ENCODE measurements around the gene ZNF79.

ZNF79 gene

DNA sequence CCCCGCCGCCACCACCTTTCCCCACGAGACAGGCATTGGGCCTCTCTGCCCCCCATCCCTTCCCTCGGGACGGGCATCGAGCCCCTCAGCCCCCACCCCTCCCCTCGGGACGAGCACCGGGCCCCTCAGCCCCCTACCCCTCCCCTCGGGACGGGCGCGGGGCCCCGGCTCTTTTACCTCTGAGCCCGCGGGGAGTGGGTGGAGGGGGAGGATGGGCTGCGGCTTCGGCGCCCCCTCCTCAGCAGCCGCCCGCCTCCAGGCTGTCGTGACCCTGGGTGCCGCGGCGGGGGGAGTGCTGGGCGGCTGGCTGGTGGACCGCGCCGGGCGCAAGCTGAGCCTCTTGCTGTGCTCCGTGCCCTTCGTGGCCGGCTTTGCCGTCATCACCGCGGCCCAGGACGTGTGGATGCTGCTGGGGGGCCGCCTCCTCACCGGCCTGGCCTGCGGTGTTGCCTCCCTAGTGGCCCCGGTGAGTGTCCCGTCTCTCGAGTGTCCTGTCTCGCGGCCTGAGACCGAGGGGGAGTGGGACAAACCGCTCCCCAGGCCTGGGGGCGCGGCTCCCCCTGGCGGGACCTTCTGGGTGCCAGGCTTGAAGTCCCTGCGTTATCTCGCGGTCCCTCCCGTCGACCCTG, 26.4 kb upstream of the ZNF79 start:
- in situ Hi-C loops (cut with HindIII; ENCODE audit: low sequenced_read_pairs): no loop called here

DNA sequence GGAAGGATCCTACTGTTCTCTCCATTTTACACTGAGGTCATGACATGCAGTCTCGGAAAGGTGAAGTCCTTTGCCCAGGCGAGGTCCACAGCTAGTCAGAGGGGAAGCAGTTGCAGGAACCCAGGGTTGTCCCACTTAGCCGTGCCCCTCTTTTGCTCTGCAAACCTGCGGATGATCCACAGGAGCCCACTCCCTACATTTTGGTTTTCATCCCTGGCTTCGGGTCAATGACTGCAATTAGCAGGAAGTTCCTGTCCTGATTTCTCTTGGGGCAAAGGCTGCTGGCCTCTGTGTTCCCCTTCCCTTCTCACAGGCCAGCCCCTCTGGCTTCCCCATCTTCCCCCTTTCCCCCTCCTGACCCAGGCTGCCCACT, 25.9 kb upstream of the ZNF79 start:
- in situ Hi-C loops (cut with HindIII; ENCODE audit: low sequenced_read_pairs): no loop called here

DNA sequence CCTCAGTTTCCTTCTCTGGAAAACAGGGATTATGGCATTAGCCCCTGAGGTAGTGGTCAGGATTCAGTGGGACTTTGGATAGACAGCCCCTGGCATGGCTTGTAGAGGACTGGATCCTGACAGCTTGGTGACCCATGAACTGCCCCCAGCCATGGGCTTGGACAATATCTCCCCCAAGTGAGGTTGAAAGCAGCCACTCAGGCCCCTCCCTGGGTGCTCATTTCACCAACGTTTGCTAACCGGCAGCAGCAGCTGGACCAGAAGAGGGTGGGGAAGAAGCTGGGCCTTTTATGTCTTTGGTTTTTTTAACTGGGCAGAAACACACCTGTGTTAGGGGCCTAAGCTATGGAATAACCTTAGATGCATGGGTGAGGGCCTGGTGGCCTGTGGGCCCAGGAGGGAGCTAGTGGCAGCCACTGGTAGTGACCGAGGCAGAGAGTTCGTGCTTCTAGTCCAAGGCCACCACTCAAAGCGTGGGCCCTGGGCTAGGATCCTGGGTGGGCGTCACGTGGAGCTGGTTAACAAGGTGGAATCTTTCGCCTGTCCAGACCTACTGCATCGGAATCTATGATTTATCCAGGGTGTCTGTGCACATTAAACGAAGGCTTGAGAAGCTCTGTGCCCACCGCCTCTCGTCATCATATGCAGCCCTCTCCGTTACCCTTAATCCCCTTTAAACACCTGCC, 25.3 kb upstream of the ZNF79 start:
- in situ Hi-C loops (cut with HindIII; ENCODE audit: low sequenced_read_pairs): no loop called here

DNA sequence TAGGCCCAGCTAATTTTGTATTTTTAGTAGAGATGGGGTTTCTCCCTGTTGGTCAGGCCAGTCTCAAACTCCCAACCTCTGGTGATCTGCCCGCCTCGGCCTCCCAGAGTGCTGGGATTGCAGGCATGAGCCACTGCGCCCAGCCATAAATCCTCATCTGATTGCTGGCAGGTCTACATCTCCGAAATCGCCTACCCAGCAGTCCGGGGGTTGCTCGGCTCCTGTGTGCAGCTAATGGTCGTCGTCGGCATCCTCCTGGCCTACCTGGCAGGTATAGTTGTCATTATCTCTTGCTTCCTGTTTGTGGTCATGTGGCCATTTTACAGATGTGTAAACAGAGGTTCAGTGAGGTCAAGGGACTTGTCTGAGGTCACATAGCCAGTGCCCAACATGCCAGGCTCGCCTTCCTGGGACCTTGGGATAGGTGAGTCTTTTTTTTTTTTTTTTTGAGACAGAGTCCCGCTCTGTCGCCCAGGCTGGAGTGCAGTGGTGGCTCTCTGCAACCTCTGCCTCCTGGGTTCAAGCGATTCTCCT, 24.4 kb upstream of the ZNF79 start:
- in situ Hi-C loops (cut with HindIII; ENCODE audit: low sequenced_read_pairs): no loop called here

DNA sequence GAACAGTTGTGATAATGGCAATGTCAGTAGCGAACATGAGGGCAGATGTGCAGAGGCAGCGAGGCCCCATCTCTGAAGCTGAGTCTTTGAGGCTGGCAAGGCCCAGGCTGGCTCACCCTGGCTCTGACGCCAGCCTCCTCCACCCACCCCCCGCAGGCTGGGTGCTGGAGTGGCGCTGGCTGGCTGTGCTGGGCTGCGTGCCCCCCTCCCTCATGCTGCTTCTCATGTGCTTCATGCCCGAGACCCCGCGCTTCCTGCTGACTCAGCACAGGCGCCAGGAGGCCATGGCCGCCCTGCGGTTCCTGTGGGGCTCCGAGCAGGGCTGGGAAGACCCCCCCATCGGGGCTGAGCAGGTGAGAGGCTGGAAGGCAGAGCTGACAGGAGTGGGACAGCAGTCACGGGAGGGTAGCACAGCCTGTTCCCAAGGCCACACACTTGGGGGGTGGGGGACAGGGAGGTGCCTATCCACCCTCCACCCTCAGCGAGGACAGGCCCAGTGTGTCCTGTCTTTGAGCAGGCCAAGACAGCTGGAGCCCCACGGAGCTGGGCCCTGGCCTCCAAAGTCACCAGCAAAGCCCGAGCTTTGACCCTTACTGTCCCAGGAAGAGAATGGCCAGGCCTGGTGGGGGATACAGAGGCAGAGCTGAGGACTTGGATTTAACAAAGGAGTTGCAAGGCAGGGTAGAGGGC, 21.6 kb upstream of the ZNF79 start:
- in situ Hi-C loops (cut with HindIII; ENCODE audit: low sequenced_read_pairs): no loop called here

DNA sequence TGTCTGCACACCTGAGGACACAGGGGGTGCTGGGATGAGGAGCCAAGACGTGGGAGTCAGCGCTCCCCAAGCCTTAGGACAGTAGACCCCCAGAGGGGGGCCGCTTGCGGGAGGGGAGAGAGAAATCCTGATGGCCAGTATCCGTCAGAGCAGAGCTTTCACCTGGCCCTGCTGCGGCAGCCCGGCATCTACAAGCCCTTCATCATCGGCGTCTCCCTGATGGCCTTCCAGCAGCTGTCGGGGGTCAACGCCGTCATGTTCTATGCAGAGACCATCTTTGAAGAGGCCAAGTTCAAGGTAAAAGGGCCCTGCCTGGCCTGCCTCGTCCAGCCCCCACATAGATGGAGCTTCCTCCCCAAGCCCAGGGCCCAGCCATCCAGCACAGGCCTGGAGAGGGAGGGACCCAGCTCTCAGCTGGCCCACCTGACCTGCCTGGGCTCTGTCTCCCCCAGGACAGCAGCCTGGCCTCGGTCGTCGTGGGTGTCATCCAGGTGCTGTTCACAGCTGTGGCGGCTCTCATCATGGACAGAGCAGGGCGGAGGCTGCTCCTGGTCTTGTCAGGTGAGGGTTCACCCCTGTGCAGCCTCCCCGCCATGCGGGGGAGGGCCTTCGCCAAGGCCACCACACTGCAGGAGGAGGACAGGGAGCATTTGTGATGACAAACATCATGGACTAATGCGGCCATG, 20.5 kb upstream of the ZNF79 start:
- in situ Hi-C loops (cut with HindIII; ENCODE audit: low sequenced_read_pairs): no loop called here

DNA sequence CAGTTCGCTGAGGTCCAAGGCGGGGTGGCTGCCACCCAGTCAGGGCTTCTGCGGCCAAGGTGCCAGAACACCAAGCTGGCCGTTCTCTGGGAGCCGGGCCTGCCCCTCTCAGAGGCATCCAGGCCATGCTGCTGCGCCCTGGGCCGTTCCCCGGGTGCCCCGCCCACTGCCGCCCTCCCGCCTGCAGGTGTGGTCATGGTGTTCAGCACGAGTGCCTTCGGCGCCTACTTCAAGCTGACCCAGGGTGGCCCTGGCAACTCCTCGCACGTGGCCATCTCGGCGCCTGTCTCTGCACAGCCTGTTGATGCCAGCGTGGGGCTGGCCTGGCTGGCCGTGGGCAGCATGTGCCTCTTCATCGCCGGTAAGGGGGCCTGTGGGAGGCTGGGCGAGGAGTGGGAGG, 19.6 kb upstream of the ZNF79 start:
- in situ Hi-C loops (cut with HindIII; ENCODE audit: low sequenced_read_pairs): loop anchor here (5.0 kb wide), 1 partner anchor 172 kb away; no protein-coding TSS in a partner anchor

DNA sequence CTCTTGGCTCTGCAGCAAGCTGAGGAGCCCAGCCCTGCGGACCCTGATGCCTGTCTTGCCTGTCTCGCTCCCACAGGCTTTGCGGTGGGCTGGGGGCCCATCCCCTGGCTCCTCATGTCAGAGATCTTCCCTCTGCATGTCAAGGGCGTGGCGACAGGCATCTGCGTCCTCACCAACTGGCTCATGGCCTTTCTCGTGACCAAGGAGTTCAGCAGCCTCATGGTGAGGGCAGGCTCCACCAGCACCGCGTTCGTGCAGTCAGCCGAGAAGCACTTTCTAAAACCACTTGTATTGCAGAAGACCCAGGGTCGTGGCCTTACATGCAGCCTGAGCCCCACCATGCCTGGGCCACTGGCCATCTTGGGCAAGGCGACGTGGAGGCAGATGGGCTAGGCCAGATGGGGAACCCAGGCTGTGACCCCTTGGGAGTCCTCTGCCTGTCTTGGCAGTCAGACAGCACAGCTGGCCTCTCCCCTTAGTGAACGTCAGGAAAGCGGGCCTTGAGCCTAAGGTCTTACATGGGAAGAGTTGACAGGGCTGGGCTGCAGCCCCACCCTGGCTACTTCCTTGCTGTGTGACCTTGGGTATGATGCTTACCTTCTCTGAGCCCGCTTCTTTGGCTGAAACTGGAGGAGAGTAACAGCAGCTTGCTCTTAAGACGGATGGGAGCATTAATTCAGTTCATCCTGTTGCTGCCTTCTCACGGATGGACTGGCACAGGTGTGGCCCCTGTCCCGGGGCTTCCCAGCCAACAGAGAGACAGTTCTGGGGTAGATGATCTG, 18.6 kb upstream of the ZNF79 start:
- in situ Hi-C loops (cut with HindIII; ENCODE audit: low sequenced_read_pairs): loop anchor here (5.0 kb wide), 1 partner anchor 173 kb away; no protein-coding TSS in a partner anchor

DNA sequence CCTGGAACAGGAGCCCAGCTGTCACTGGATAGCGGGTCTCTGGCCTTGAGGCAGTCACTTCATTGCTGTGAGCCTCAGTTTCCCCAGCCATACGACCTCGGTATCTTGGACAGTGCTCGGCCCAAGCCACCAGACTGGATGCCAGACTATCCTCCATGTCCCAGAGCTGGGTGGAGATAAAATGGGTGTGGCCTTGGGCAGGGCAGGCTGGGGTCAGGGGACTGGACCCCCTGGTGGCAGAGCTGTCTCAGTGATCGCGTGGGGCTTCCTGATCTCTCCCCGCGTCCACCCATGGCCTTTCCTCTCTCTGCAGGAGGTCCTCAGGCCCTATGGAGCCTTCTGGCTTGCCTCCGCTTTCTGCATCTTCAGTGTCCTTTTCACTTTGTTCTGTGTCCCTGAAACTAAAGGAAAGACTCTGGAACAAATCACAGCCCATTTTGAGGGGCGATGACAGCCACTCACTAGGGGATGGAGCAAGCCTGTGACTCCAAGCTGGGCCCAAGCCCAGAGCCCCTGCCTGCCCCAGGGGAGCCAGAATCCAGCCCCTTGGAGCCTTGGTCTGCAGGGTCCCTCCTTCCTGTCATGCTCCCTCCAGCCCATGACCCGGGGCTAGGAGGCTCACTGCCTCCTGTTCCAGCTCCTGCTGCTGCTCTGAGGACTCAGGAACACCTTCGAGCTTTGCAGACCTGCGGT, 17.2 kb upstream of the ZNF79 start:
- in situ Hi-C loops (cut with HindIII; ENCODE audit: low sequenced_read_pairs): loop anchor here (5.0 kb wide), 1 partner anchor 175 kb away; no protein-coding TSS in a partner anchor

DNA sequence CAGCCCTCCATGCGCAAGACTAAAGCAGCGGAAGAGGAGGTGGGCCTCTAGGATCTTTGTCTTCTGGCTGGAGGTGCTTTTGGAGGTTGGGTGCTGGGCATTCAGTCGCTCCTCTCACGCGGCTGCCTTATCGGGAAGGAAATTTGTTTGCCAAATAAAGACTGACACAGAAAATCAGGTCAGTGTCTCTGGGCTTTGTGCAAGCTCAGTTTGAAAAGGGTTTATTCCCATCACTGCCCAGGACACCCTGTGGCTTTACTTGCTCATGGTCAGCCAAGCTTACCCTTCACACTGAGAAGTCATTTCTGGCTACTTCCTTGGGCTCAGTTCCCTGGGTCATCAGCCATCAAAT, 16.7 kb upstream of the ZNF79 start:
- in situ Hi-C loops (cut with HindIII; ENCODE audit: low sequenced_read_pairs): loop anchor here (5.0 kb wide), 1 partner anchor 175 kb away; no protein-coding TSS in a partner anchor

DNA sequence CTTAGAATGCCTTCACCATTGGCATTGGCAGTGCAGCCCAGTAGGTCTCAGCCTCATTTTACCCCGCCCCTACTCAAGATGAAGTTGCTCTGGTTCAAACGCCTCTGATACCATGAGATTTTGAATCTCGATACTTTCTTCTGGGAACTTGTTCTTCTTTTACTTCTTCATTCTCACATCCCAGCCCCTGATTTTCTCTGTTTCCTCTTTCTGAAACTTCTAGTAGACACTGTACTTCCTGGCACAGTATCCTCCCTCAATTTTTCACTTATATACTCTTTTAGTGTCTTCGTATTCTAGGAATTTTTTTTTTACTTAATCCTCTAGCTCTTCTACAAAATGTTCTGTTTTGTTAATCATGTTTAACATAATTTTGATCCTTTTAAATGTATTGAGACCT, 13.1 kb upstream of the ZNF79 start:
- in situ Hi-C loops (cut with HindIII; ENCODE audit: low sequenced_read_pairs): no loop called here

DNA sequence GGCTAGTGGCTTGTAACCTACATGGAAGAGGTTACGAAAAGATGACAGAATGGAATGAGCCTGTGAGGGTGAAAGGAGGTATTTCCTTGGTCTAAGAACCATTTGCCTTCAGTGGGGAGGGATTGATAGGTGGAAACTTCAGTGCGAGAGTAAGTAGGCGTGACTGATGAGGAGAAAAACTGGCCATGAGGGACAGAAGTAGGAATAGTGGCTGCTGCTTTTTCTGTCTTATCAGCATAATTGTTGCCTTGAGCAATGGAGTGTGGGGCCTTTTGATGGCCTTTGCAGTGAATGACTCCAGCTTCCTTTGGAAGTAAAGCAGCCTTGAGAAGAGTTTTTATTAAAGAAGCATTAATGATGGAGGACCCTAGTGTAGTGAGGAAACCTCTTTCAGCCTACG, 9.0 kb upstream of the ZNF79 start:
- in situ Hi-C loops (cut with HindIII; ENCODE audit: low sequenced_read_pairs): no loop called here

DNA sequence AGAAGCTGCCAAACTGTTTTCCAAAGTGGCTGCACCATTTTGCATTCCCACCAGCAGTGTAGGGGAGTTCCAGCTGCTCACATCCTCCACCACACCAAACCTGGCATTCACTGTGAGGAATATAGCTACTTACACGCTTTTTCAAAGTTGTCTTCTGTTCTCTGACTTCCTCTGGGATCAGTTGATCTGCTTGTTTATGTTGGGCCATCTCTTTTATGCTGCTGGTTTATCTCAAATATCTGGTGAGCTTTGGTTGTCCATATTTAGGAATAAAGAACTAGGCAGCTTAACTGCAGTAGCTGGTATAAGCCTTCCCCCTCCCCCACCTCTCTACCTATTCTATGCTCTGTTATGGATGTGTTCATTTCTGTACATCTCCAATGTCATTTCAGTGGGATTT, 8.5 kb upstream of the ZNF79 start:
- in situ Hi-C loops (cut with HindIII; ENCODE audit: low sequenced_read_pairs): no loop called here

DNA sequence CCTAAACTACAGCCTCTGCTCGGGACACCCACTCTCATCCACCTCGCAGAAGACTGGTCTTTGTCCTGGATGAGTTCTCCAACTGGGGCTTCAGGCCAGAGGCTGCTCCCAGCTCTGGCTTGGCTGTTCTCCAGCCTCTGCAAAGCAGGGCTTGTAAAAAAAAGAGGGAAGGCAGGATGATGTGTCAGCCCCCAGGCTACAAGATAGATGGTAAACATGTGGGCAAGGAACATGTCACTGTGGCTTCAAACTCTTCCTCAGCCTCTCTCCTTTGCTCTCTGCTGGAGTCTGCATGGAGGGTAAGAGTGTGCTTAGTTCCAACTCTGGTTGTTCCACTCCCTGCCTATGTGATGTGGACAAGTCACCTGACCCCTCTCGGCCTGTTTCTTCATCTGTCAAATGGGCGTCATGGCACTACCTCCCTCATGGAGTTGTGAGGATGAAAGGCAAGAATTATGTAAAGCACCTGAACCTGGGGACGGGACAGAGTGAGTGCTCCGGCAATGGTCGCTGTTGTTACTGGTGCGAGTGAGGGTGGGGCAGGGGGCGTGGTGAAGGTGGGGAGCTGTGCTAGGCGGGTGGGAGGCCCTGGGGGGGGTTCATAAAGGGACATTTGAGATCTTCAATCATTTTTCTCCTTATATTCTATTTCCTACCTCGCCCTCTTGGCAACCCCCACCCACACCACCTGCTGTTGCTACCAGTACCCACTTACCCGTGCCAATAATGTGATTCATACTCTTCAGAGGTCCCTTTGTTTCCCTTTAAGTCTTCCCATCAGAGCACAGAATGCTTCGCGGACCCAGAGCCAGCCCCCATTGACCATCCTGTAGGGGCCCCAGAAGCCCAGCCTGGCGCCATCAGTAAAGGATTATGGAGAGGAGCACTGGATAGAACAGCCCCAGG, 6.8 kb upstream of the ZNF79 start:
- in situ Hi-C loops (cut with HindIII; ENCODE audit: low sequenced_read_pairs): no loop called here

DNA sequence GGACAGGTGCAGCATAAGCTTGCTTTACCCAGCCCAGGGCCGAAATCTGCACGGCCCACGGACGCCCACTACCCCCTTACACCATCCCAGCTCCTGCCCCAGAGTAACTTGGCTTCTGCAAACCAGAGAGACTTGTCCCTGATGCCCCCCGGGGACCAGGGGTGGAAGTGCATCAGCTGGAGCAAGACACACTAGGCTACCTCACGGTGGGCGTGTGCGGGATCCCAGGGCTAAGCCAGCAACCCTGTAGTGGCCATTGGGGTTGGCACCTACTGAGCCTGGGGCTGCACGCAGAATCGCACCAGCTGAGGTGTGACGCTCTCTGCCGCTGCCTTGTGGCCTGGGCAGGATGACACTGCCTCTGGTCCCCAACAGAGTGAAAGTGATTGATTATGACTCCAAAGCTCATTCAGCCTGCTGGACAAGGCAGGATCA, 6.1 kb upstream of the ZNF79 start:
- in situ Hi-C loops (cut with HindIII; ENCODE audit: low sequenced_read_pairs): no loop called here

DNA sequence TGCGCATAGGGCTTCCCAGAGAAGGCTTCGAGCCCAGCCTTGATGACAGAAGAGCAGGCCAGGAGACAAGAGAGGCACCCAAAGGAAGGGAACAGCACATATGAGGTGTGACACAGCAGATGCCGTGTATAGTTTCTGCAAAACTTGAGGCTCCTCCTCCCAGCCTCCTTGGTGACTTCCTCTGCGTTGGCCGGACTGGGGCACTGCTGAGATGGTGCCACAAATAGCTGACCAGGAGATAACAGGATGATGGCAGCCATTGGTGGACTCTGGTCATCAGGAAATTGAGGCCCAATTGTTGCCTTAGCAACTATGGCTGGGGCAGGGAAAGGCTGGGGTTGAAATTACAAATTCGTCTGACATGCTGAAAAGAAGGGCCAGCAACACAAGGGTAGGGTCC, 4.8 kb upstream of the ZNF79 start:
- in situ Hi-C loops (cut with HindIII; ENCODE audit: low sequenced_read_pairs): no loop called here

DNA sequence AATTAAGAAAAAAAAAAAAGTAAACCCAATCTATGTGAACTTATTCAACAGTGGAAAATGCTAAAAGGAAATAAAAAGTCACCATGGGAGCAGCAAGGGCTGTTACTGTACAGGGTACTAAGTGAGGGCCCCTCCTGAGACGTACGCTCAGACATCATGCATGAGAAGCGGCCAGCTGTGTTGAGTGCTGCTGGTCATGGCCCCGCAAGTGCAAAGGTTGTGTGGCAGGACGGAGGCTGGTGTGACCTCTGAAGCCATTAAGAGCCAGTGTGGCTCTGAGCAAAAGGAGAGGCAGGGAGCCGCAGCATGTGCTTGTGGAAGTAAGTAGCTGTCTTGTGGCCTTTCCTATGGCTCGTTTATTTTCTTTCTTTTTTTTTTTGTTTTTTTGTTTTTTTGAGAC, 3.1 kb upstream of the ZNF79 start:
- in situ Hi-C loops (cut with HindIII; ENCODE audit: low sequenced_read_pairs): no loop called here

DNA sequence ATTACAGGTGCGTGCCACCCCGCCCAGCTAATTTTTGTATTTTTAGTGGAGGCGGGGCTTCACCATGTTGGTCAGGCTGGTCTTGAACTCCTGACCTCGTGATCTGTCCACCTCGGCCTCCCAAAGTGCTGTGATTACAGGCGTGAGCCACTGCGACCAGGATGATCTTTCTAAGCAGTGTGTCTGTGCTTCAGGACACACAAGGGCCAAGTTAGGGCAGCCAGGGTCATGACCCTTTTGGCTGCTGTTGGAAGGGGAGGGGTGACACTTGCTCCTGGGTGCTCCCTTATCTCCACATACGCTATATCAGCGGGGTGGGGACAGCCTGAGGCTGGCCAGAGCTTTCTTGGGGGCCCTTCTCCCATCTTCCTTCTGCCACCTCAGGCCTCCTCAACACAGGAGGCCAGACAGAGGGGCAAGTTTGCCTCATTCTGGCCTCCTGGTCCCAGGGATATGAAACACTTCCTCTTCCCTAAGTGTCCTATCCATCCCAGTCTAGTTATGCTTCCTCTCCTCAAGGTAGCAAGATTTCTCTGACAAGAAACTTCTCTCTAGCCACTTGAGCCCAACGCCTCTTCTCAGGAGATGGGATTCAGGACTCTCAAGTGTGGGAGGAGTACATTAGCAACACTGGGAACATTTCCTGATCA, 1.9 kb upstream of the ZNF79 start:
- in situ Hi-C loops (cut with HindIII; ENCODE audit: low sequenced_read_pairs): no loop called here

All from endothelial cell of hepatic sinusoid (primary cell).